ENCODE results near the gene REC114. TPM values are rescaled to one million over a fixed set of nuclear protein-coding genes. Genes with fewer than 3 reads are reported as not detected.

Gene REC114
- total and polyA plus RNA-seq, 11 donors, result 0.23 to 0.82 (median 0.48) TPM; not detected in 7

- Histone ChIP-seq H3K9me3 (peaks cover 0 to 7% (median 0%) of the 10 kb centered on the region in 12 donors), H3K27me3 (peaks cover 0 to 4% (median 0%) of the 10 kb centered on the region in 9 donors), H3K36me3 (no peaks in the 10 kb centered on the region), H3K4me3 (no peak overlapping the region), H3K27ac (no peak overlapping the region), H3K4me1 (no peaks in the 10 kb centered on the region)
- 72 to 82% (median 78%) methylated on average over 5 of the region's 5 CpGs for WGBS, 4 donors
- no peak for DNase-seq
- intact Hi-C loops (cut with DNase I), result no loop called here
- no peak for ATAC-seq
- TF ChIP-seq CTCF (IDR thresholded peaks at IDR 0.05), result no peak
- no peak for TF ChIP-seq POLR2A (IDR thresholded peaks at IDR 0.05)
Observed at GRCh38 chr15:73474785-73475184, 31.8 kb downstream of the REC114 start.

GRCh38 chr15:73476704-73477216 lies 33.8 kb downstream of the REC114 start:
- no peak for ATAC-seq
- H3K9me3 ChIP-seq, result peaks cover 0 to 7% (median 0%) of the 10 kb centered on the region in 12 donors
- 90 to 93% (median 91%) methylated on average over 7 of the region's 7 CpGs for WGBS, 4 donors
- H3K4me3 ChIP-seq, result no peak overlapping the region
- no peak overlapping the region for H3K27ac ChIP-seq
- H3K36me3 ChIP-seq, result no peaks in the 10 kb centered on the region
- peaks cover 0 to 3% (median 0%) of the 10 kb centered on the region in 9 donors for H3K27me3 ChIP-seq
- H3K4me1 ChIP-seq, result no peaks in the 10 kb centered on the region
- DNase-seq, result no peak
- no peak for TF ChIP-seq POLR2A (IDR thresholded peaks at IDR 0.05)
- no peak for TF ChIP-seq CTCF (IDR thresholded peaks at IDR 0.05)
- intact Hi-C loops (cut with DNase I), result no loop called here

- H3K4me3 ChIP-seq, result no peak overlapping the region
- TF ChIP-seq POLR2A (IDR thresholded peaks at IDR 0.05) (no peak), CTCF (IDR thresholded peaks at IDR 0.05) (no peak)
- no peaks in the 10 kb centered on the region for H3K36me3 ChIP-seq
- no peak overlapping the region for H3K27ac ChIP-seq
- H3K27me3 ChIP-seq, result peaks cover 0 to 3% (median 0%) of the 10 kb centered on the region in 9 donors
- H3K4me1 ChIP-seq, result peaks cover 0 to 12% (median 2%) of the 10 kb centered on the region in 12 donors
- peaks cover 0 to 7% (median 0%) of the 10 kb centered on the region in 12 donors for H3K9me3 ChIP-seq
- intact Hi-C loops (cut with DNase I), result no loop called here
- ATAC-seq (no peak), DNase-seq (no peak)
- 80 to 88% (median 85%) methylated on average over 1 of the region's 1 CpG for WGBS, 4 donors
Observed at GRCh38 chr15:73480050-73480449, 37.1 kb downstream of the REC114 start.

DNA sequence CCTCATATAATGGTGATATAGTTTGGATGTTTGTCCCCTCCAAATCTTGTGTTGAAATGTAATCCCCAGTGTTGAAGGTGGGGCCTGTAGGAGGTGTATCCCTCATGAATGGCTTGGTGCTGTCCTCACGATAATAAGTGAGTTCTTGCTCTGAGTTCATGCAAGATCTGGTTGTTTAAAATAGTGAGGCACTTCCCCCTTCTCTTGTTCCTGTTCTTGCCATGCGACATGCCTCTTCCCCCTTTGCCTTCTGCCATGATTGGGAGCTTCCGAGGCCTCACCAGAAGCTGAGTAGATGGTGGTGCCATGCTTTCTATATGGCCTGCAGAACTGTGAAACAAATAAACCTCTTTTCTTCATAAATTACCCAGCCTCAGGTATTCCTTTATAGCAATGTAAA lies 39.2 kb downstream of the REC114 start:
- TF ChIP-seq POLR2A (IDR thresholded peaks at IDR 0.05) (no peak), CTCF (IDR thresholded peaks at IDR 0.05) (no peak)
- 75 to 87% (median 81%) methylated on average over 3 of the region's 3 CpGs for WGBS, 4 donors

More for the DNA sequence above, 39.2 kb downstream of the REC114 start:
- H3K27me3 ChIP-seq, result peaks cover 0 to 3% (median 0%) of the 10 kb centered on the region in 9 donors
- intact Hi-C loops (cut with DNase I), result no loop called here
- ATAC-seq, result no peak
- H3K27ac ChIP-seq, result peak overlapping the region in 1 of 12 donors; percentile 18
- peaks cover 0 to 2% (median 0%) of the 10 kb centered on the region in 12 donors for H3K9me3 ChIP-seq
- no peak for DNase-seq
- H3K36me3 ChIP-seq, result no peaks in the 10 kb centered on the region
- H3K4me3 ChIP-seq, result no peak overlapping the region
- peaks cover 0 to 12% (median 2%) of the 10 kb centered on the region in 12 donors for H3K4me1 ChIP-seq
